ENCODE results near the gene ITGB5. TPM values are rescaled to one million over a fixed set of nuclear protein-coding genes. Genes with fewer than 3 reads are reported as not detected.

Gene ITGB5
- polyA plus RNA-seq, 3 donors = 0.68 to 1.2 (median 1.0) TPM

- TF ChIP-seq, protein P1, sequence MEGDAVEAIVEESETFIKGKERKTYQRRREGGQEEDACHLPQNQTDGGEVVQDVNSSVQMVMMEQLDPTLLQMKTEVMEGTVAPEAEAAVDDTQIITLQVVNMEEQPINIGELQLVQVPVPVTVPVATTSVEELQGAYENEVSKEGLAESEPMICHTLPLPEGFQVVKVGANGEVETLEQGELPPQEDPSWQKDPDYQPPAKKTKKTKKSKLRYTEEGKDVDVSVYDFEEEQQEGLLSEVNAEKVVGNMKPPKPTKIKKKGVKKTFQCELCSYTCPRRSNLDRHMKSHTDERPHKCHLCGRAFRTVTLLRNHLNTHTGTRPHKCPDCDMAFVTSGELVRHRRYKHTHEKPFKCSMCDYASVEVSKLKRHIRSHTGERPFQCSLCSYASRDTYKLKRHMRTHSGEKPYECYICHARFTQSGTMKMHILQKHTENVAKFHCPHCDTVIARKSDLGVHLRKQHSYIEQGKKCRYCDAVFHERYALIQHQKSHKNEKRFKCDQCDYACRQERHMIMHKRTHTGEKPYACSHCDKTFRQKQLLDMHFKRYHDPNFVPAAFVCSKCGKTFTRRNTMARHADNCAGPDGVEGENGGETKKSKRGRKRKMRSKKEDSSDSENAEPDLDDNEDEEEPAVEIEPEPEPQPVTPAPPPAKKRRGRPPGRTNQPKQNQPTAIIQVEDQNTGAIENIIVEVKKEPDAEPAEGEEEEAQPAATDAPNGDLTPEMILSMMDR (IDR thresholded peaks at IDR 0.05) = no peak
- Histone ChIP-seq H3K36me3 (replicated peaks in 1 of 2; ENCODE audit: control insufficient read depth in 1 of 2, insufficient read depth in 2 of 2, low read length in 2 of 2) (no peaks in the 10 kb centered on the region), H3K79me2 (ENCODE audit: insufficient read depth, low read length) (no peaks in the 10 kb centered on the region), H3K27ac (ENCODE audit: low read depth in 1 of 2, low read length in 2 of 2) (no peak overlapping the region), H2AFZ (ENCODE audit: insufficient read depth, low read depth, low read length, poor library complexity, severe bottlenecking) (no peak overlapping the region), H3K9ac (ENCODE audit: insufficient read depth, low read length, poor library complexity, severe bottlenecking) (no peak overlapping the region), H3K4me1 (ENCODE audit: control insufficient read depth in 1 of 2, insufficient read depth in 2 of 2, low read length in 2 of 2) (peaks cover 31 to 32% of the 10 kb centered on the region in 2 donors), H3K4me2 (replicated peaks; ENCODE audit: extremely low read depth, low read length, poor library complexity, severe bottlenecking) (no peak overlapping the region), H3K27me3 (ENCODE audit: control insufficient read depth in 2 of 2, insufficient read depth in 2 of 2, low read length in 2 of 2) (peaks cover 2 to 11% of the 10 kb centered on the region in 2 donors), H3K9me3 (replicated peaks in 1 of 2; ENCODE audit: control insufficient read depth in 1 of 2, insufficient read depth in 1 of 2, low read length in 2 of 2) (no peaks in the 10 kb centered on the region), H3K4me3 (replicated peaks in 1 of 3; ENCODE audit: low read depth in 2 of 3, low read length in 3 of 3) (no peak overlapping the region), H4K20me1 (ENCODE audit: insufficient read depth, low read length) (no peaks in the 10 kb centered on the region)
- intact Hi-C loops (cut with micrococcal nuclease) = no loop called here
- H3K27me3 Mint-ChIP-seq (ENCODE audit: low read depth in 3 of 3) = peaks cover 16 to 23% (median 19%) of the 10 kb centered on the region in 3 donors
- DNase-seq = no peak
- peaks cover 33% of the 10 kb centered on the region for H3K4me1 Mint-ChIP-seq
- peak overlapping the region in 1 of 7 donors; percentile 35 for H3K27ac Mint-ChIP-seq
- no peak overlapping the region for H3K4me3 Mint-ChIP-seq
- H3K36me3 Mint-ChIP-seq = peaks cover 0 to 3% of the 10 kb centered on the region in 2 donors
- peaks cover 0 to 1% (median 0%) of the 10 kb centered on the region in 7 donors for H3K9me3 Mint-ChIP-seq
- WGBS (ENCODE audit: insufficient coverage) = no CpG with 5 or more reads among the region's 1 CpG
Measured at GRCh38 chr3:124832782-124833709, 54.1 kb downstream of the ITGB5 start.

DNA sequence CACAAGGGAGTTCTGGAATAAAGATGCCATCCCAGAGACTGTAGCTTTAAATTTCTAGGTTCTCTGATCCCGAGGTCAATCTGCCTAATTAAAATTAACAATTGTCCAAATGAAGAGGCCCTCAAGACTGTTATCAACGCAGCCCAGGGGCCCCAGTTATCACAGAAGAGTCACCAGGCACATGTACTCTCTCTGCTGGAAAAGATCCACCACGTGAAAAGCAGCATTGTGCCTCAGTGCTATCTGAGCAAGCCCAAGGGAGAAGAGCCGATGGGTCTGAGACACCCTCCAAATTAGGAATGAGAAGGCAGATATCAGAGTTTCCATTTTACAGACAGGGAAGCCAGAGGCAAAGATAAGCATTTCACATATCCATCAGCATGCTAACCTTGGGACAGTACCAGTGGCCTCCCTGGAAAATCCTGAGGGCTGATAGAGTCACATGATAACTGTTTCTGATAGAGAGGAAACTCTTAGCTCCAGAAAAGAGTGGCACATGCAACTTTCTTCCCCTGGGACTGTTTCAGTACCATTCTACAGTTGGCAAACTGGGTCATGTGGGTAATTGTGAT, 55.5 kb downstream of the ITGB5 start:
- H3K27ac Mint-ChIP-seq = peak overlapping the region in 1 of 7 donors; percentile 55
- Histone ChIP-seq H2AFZ (ENCODE audit: insufficient read depth, low read depth, low read length, poor library complexity, severe bottlenecking) (no peak overlapping the region), H3K27ac (ENCODE audit: low read depth in 1 of 2, low read length in 2 of 2) (no peak overlapping the region), H3K9ac (ENCODE audit: insufficient read depth, low read length, poor library complexity, severe bottlenecking) (no peak overlapping the region), H3K9me3 (replicated peaks in 1 of 2; ENCODE audit: control insufficient read depth in 1 of 2, insufficient read depth in 1 of 2, low read length in 2 of 2) (no peaks in the 10 kb centered on the region), H3K4me2 (replicated peaks; ENCODE audit: extremely low read depth, low read length, poor library complexity, severe bottlenecking) (no peak overlapping the region), H3K36me3 (replicated peaks in 1 of 2; ENCODE audit: control insufficient read depth in 1 of 2, insufficient read depth in 2 of 2, low read length in 2 of 2) (no peaks in the 10 kb centered on the region), H3K4me1 (ENCODE audit: control insufficient read depth in 1 of 2, insufficient read depth in 2 of 2, low read length in 2 of 2) (peaks cover 31 to 32% of the 10 kb centered on the region in 2 donors), H4K20me1 (ENCODE audit: insufficient read depth, low read length) (no peaks in the 10 kb centered on the region), H3K79me2 (ENCODE audit: insufficient read depth, low read length) (no peaks in the 10 kb centered on the region), H3K27me3 (ENCODE audit: control insufficient read depth in 2 of 2, insufficient read depth in 2 of 2, low read length in 2 of 2) (peaks cover 2 to 11% of the 10 kb centered on the region in 2 donors), H3K4me3 (replicated peaks in 1 of 3; ENCODE audit: low read depth in 2 of 3, low read length in 3 of 3) (no peak overlapping the region)
- no peak overlapping the region for H3K4me3 Mint-ChIP-seq
- TF ChIP-seq, protein P1 (IDR thresholded peaks at IDR 0.05) = no peak
- H3K4me1 Mint-ChIP-seq = peaks cover 33% of the 10 kb centered on the region
- intact Hi-C loops (cut with micrococcal nuclease) = no loop called here
- H3K9me3 Mint-ChIP-seq = peaks cover 0 to 1% (median 0%) of the 10 kb centered on the region in 7 donors
- no peak for DNase-seq
- H3K27me3 Mint-ChIP-seq (ENCODE audit: low read depth in 3 of 3) = peaks cover 16 to 20% (median 19%) of the 10 kb centered on the region in 3 donors
- peaks cover 0 to 3% of the 10 kb centered on the region in 2 donors for H3K36me3 Mint-ChIP-seq
- 100% methylated on average over 2 of the region's 4 CpGs for WGBS (ENCODE audit: insufficient coverage)

Data from CD14-positive monocyte (primary cell).